Measurements from ENCODE around the gene INF2.

Gene INF2

GRCh38 chr14:104686624-104687517 is 2.5 kb upstream of the INF2 start:
- H3K9me3 Mint-ChIP-seq = no peaks in the 10 kb centered on the region
- no peaks in the 10 kb centered on the region for H3K27me3 Mint-ChIP-seq
- peaks cover 10% of the 10 kb centered on the region for H3K36me3 Mint-ChIP-seq (ENCODE audit: low read depth)
- peak overlapping the region; percentile 73 for H3K27ac Mint-ChIP-seq
- no peak overlapping the region for H3K4me3 Mint-ChIP-seq
- H3K4me1 Mint-ChIP-seq (ENCODE audit: low read depth) = peaks cover 43% of the 10 kb centered on the region
- no peak for DNase-seq

- H3K36me3 Mint-ChIP-seq (ENCODE audit: low read depth) = peaks cover 15% of the 10 kb centered on the region
- H3K4me3 Mint-ChIP-seq = peak overlapping the region; percentile 67
- no peaks in the 10 kb centered on the region for H3K27me3 Mint-ChIP-seq
- no peak for DNase-seq
- peaks cover 49% of the 10 kb centered on the region for H3K4me1 Mint-ChIP-seq (ENCODE audit: low read depth)
- peak overlapping the region; percentile 73 for H3K27ac Mint-ChIP-seq
- no peaks in the 10 kb centered on the region for H3K9me3 Mint-ChIP-seq
Measured at GRCh38 chr14:104687601-104688504, 1.6 kb upstream of the INF2 start.

GRCh38 chr14:104688505-104689108 is 811 bp upstream of the INF2 start:
- Mint-ChIP-seq H3K27ac (peak overlapping the region; percentile 26), H3K27me3 (no peaks in the 10 kb centered on the region), H3K4me3 (peak overlapping the region; percentile 67), H3K4me1 (ENCODE audit: low read depth) (peaks cover 53% of the 10 kb centered on the region), H3K9me3 (no peaks in the 10 kb centered on the region), H3K36me3 (ENCODE audit: low read depth) (peaks cover 15% of the 10 kb centered on the region)
- DNase-seq = no peak

- no peaks in the 10 kb centered on the region for H3K27me3 Mint-ChIP-seq
- no peaks in the 10 kb centered on the region for H3K9me3 Mint-ChIP-seq
- H3K36me3 Mint-ChIP-seq (ENCODE audit: low read depth) = peaks cover 21% of the 10 kb centered on the region
- peak; percentile 59 for DNase-seq
- peak overlapping the region; percentile 84 for H3K27ac Mint-ChIP-seq
- H3K4me1 Mint-ChIP-seq (ENCODE audit: low read depth) = peaks cover 59% of the 10 kb centered on the region
- H3K4me3 Mint-ChIP-seq = peak overlapping the region; percentile 81
Measured at GRCh38 chr14:104689881-104690711, 678 bp downstream of the INF2 start.

GRCh38 chr14:104690861-104691455 is 1.5 kb downstream of the INF2 start:
- Mint-ChIP-seq H3K4me3 (peak overlapping the region; percentile 81), H3K9me3 (no peaks in the 10 kb centered on the region), H3K36me3 (ENCODE audit: low read depth) (peaks cover 27% of the 10 kb centered on the region), H3K27ac (peak overlapping the region; percentile 84), H3K27me3 (no peaks in the 10 kb centered on the region), H3K4me1 (ENCODE audit: low read depth) (peaks cover 65% of the 10 kb centered on the region)
- peak; percentile 35 for DNase-seq

GRCh38 chr14:104691546-104692260 is 2.3 kb downstream of the INF2 start:
- peak overlapping the region; percentile 81 for H3K4me3 Mint-ChIP-seq
- H3K9me3 Mint-ChIP-seq = no peaks in the 10 kb centered on the region
- peak overlapping the region; percentile 84 for H3K27ac Mint-ChIP-seq
- no peak for DNase-seq
- H3K36me3 Mint-ChIP-seq (ENCODE audit: low read depth) = peaks cover 33% of the 10 kb centered on the region
- peaks cover 63% of the 10 kb centered on the region for H3K4me1 Mint-ChIP-seq (ENCODE audit: low read depth)
- no peaks in the 10 kb centered on the region for H3K27me3 Mint-ChIP-seq

- no peaks in the 10 kb centered on the region for H3K27me3 Mint-ChIP-seq
- no peaks in the 10 kb centered on the region for H3K9me3 Mint-ChIP-seq
- peaks cover 56% of the 10 kb centered on the region for H3K4me1 Mint-ChIP-seq (ENCODE audit: low read depth)
- H3K36me3 Mint-ChIP-seq (ENCODE audit: low read depth) = peaks cover 33% of the 10 kb centered on the region
- H3K4me3 Mint-ChIP-seq = no peak overlapping the region
- no peak for DNase-seq
- peak overlapping the region; percentile 68 for H3K27ac Mint-ChIP-seq
Measured at GRCh38 chr14:104692261-104692938, 3.0 kb downstream of the INF2 start.

- Mint-ChIP-seq H3K36me3 (ENCODE audit: low read depth) (peaks cover 33% of the 10 kb centered on the region), H3K9me3 (no peaks in the 10 kb centered on the region), H3K4me1 (ENCODE audit: low read depth) (peaks cover 51% of the 10 kb centered on the region), H3K27me3 (no peaks in the 10 kb centered on the region), H3K27ac (peak overlapping the region; percentile 68), H3K4me3 (no peak overlapping the region)
- no peak for DNase-seq
Measured at GRCh38 chr14:104692939-104693315, 3.5 kb downstream of the INF2 start.

- Mint-ChIP-seq H3K36me3 (ENCODE audit: low read depth) (peaks cover 39% of the 10 kb centered on the region), H3K27ac (peak overlapping the region; percentile 90), H3K4me3 (peak overlapping the region; percentile 60), H3K4me1 (ENCODE audit: low read depth) (peaks cover 49% of the 10 kb centered on the region), H3K9me3 (no peaks in the 10 kb centered on the region), H3K27me3 (no peaks in the 10 kb centered on the region)
- DNase-seq = no peak
Measured at GRCh38 chr14:104693482-104694431, 4.3 kb downstream of the INF2 start.

- peak overlapping the region; percentile 60 for H3K4me3 Mint-ChIP-seq
- H3K27me3 Mint-ChIP-seq = no peaks in the 10 kb centered on the region
- no peak for DNase-seq
- H3K27ac Mint-ChIP-seq = peak overlapping the region; percentile 90
- no peaks in the 10 kb centered on the region for H3K9me3 Mint-ChIP-seq
- H3K36me3 Mint-ChIP-seq (ENCODE audit: low read depth) = peaks cover 44% of the 10 kb centered on the region
- H3K4me1 Mint-ChIP-seq (ENCODE audit: low read depth) = peaks cover 47% of the 10 kb centered on the region
Measured at GRCh38 chr14:104694475-104694950, 5.1 kb downstream of the INF2 start.

- Mint-ChIP-seq H3K4me3 (peak overlapping the region; percentile 60), H3K9me3 (no peaks in the 10 kb centered on the region), H3K27me3 (no peaks in the 10 kb centered on the region), H3K4me1 (ENCODE audit: low read depth) (peaks cover 47% of the 10 kb centered on the region), H3K36me3 (ENCODE audit: low read depth) (peaks cover 44% of the 10 kb centered on the region), H3K27ac (peak overlapping the region; percentile 90)
- DNase-seq = peak; percentile 63
Measured at GRCh38 chr14:104694991-104695659, 5.7 kb downstream of the INF2 start.
